Measurements from ENCODE around the gene DMRT1.

DMRT1 gene

GRCh38 chr9:926976-927375 is 85.5 kb downstream of the DMRT1 start:
- DNase-seq = no peak

GRCh38 chr9:928363-929042 is 87.0 kb downstream of the DMRT1 start:
- DNase-seq = no peak

- DNase-seq = no peak
These were observed 88.2 kb downstream of the DMRT1 start for GRCh38 chr9:929719-930118.

GRCh38 chr9:933356-933755 is 91.9 kb downstream of the DMRT1 start:
- DNase-seq = no peak

GRCh38 chr9:935348-935965 is 94.0 kb downstream of the DMRT1 start:
- DNase-seq = no peak

DNA sequence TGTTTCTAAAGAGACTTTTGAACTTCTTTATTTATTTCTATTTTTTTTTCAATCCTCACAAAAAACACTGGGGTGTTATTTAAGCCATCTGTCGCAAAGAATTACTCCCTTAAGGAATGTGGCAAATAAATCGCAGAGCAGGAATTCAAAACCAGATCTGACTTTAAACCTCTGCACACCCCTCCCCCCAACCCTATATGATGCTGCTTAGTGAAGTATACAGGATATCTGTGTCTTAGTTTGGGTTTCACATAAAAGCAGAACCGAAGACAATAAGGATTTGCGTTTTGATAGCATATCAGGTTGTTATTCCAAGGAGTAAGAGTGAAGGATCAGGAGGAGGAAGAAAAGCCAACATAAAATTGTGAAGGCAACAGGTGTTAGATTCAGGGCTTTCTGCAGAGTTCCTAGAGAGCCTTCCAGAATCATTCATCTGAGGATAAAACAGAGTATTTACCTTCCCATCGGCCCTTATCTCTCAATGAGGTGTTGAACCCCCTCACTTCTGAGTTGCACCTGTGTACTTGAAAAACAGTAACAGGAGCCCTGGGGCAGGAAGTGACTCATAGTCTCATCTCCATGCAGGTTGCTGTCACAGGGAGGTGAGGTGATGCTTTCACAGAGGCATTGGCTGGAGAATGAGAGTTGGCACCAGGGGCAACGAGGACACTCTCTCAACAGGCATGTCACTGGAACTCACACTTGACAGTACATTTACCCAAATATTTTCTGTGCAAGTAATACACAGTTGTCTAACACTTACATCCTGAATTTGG is 101.5 kb downstream of the DMRT1 start:
- DNase-seq = no peak

GRCh38 chr9:947985-948384 is 106.5 kb downstream of the DMRT1 start:
- DNase-seq = no peak

- no peak for DNase-seq
These were observed 107.0 kb downstream of the DMRT1 start for GRCh38 chr9:948497-948896.

DNA sequence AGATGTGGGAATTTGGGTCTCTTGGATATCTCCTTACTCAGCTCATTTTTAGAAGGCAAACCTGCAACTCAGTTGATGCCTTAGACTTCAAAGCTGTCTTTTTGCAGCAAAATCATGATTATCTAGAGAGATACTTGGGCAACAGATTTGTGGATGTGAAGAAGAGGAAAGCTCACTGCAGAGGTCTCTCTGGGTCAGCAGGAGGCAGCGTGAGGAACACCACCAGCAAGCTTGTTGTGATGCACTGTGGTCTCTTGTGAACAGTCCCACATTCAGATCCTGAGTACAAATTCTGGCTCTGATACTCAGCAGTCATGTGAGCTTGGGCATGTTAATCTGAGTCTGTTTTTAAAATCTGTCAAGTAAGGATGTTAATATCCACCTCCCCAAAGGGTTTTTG is 108.6 kb downstream of the DMRT1 start:
- DNase-seq = no peak

GRCh38 chr9:952546-952945 is 111.0 kb downstream of the DMRT1 start:
- no peak for DNase-seq

DNA sequence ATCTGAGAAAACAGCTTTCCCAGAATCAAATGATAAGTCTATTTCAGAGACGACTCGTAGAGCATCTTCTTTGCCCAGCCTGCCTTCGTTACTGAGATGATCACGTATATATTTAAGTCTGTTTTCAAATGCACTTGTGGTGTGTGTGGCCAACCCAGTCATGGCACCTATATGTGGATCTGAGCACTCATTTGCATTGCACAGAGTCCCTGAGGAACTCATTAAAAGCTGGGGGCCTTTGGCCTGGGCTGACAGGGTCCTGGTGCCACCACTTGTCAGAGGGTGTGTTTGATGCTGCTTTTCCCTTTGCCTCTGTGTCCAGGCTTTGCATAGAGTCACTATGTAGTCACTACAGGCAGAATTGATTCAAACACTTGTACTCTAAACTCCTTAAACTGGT is 117.6 kb downstream of the DMRT1 start:
- no peak for DNase-seq

DNA sequence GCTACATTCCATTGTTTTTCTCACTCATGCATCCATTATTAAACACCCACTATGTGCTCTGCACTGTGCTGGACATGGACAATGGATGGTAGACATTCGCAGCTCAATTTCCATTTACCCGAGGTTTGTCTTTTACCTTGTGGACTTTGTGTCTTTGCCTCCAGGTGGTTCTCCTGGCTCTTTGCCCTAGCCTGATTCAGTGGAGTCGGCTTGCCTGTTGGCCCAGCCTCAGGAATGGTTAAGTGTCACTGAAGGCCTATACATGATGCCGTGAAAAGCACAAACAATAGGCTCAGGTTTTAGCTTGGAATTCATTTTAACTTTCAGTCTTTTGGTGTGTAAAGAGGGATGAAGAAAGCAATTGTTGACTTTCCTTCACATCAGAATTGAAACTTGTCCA is 118.4 kb downstream of the DMRT1 start:
- no peak for DNase-seq

GRCh38 chr9:962023-962422 is 120.5 kb downstream of the DMRT1 start:
- no peak for DNase-seq

GRCh38 chr9:965497-965896 is 124.0 kb downstream of the DMRT1 start:
- DNase-seq = no peak

- DNase-seq = no peak
These were observed 125.4 kb downstream of the DMRT1 start for GRCh38 chr9:966870-967269.

- no peak for DNase-seq
These were observed 125.9 kb downstream of the DMRT1 start for GRCh38 chr9:967436-967835.

DNA sequence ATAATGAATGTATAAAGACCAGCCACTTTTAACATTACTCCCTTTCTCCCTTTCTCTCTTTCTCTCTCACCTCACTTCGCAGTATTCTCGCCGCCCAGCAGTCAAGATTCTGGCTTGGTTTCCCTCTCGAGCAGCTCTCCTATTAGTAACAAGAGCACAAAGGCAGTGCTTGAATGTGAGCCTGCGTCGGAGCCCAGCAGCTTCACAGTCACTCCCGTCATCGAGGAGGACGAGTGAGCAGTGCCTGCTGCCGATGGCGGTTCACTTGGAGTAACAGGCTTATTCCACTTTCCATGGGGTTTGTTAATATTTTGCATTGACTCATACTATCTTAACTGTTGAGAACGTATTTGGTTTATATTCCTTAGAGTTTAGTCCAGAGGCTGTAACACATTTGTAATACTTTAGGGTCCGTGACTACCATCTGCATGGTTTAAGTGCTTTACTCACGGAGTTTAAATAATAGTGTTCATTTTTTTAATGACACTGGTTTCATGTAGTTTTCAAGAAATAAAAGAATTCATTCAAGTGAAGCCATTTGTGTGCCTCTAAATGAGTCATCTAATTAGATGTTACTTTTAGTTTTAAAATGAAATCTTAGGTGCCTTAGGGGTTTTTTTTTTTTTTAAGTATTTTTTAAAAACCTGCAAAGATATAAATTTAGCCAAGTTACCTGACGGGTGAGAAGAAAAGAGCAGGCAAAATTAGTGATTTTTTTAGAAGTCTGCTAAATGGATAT is 126.6 kb downstream of the DMRT1 start:
- no peak for DNase-seq

- DNase-seq = no peak
These were observed 128.0 kb downstream of the DMRT1 start for GRCh38 chr9:969310-970150.

- DNase-seq = no peak
These were observed 128.9 kb downstream of the DMRT1 start for GRCh38 chr9:970151-970996.

DNA sequence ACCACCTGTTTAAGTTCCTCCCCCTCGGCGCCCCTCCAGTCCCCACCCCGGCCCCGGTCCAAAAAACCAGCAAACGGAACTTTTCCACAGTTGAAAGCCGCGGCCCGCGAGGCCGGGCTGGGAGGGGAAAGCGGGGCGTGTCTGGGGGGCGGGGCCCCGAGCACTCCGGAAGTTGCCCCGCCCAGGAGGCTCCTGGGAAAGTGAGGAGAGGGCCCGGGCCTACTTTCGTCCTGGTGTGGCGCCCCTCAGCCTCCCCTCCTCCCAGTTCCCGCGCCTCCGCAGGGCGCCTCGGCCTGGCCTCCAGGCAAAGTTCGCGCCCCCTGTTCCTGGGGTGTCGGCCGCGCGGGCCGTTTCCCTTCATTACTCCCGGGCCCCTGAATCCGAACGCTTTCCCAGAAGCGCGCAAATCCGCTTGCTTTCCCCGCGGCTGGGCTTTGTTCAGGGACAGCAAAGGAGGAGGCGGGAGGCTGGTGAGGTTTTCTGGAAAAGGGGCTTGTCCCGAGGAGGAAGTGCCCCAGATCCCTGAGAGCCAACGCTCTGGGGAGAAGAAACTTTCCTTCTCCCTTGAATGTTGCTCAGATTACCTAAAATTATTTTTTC is 130.5 kb downstream of the DMRT1 start:
- no peak for DNase-seq
